Activated CD4-positive, alpha-beta T cell treated with anti-CD3 and anti-CD28 coated beads for 36 hours (primary cell): ENCODE data around the gene OR51M1. TPM values are rescaled to one million over a fixed set of nuclear protein-coding genes. Genes with fewer than 3 reads are reported as not detected.
"Not testable (repeated sequence)": the region's sequence is repeated elsewhere in the genome, so short reads cannot be mapped to it uniquely, and the experiment has no call there.

ENCODE experiments used
- ATAC-seq: fragments of 200-7000 bp; cut with Tn5 transposase; one replicate; pipeline ENCODE4 v1.10.0; 2021; ENCODE audit warnings: mild to moderate bottlenecking, moderate library complexity
- CTCF ChIA-PET: fragments of 350-600 bp; sonication (Branson Sonifier 250); formaldehyde crosslinking; loops from one replicate; lab custom pipeline; 2021; ENCODE audit warnings: antibody characterized with exemption; lab: Charles Lee
- POLR2A ChIA-PET: fragments of 350-600 bp; sonication (Branson Sonifier 250); formaldehyde crosslinking; loops from one replicate; lab custom pipeline; 2021; ENCODE audit warnings: antibody characterized with exemption, inconsistent platforms; lab: Charles Lee
- DNase-seq: peaks from one replicate; pipeline ENCODE4 v3.0.0-alpha.2; 2020
- H3K27ac Mint-ChIP-seq: one replicate; pipeline ENCODE4 v1.8.0; 2021; ENCODE audit warnings: mixed read lengths
- H3K27me3 Mint-ChIP-seq: one replicate; pipeline ENCODE4 v1.8.0; 2021; ENCODE audit warnings: mixed read lengths
- H3K36me3 Mint-ChIP-seq: one replicate; pipeline ENCODE4 v1.8.0; 2021; ENCODE audit warnings: low read depth, mixed read lengths
- H3K4me1 Mint-ChIP-seq: one replicate; pipeline ENCODE4 v1.8.0; 2021; ENCODE audit warnings: mixed read lengths
- H3K4me3 Mint-ChIP-seq: one replicate; pipeline ENCODE4 v1.8.0; 2021; ENCODE audit warnings: mild to moderate bottlenecking, moderate library complexity, mixed read lengths
- H3K9me3 Mint-ChIP-seq: one replicate; pipeline ENCODE4 v1.8.0; 2021; ENCODE audit warnings: low read depth, mixed read lengths
- intact Hi-C, 2 experiments: fragments of 100-400 bp; cut with DNase I in 1 of 2; cut with micrococcal nuclease in 1 of 2; formaldehyde crosslinking; loops; one replicate each; pipeline versions ENCODE4 v1.14.2 to v1.15.1; 2022 to 2024; cut with DNase I, micrococcal nuclease
- total RNA-seq, 2 experiments: library from RNA; stranded (reverse); gene quantifications; one replicate each; pipeline ENCODE4 v1.2.3, GENCODE V29; 2021

The OR51M1 gene, protein sequence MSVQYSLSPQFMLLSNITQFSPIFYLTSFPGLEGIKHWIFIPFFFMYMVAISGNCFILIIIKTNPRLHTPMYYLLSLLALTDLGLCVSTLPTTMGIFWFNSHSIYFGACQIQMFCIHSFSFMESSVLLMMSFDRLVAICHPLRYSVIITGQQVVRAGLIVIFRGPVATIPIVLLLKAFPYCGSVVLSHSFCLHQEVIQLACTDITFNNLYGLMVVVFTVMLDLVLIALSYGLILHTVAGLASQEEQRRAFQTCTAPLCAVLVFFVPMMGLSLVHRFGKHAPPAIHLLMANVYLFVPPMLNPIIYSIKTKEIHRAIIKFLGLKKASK
- total RNA-seq: not detected

DNA sequence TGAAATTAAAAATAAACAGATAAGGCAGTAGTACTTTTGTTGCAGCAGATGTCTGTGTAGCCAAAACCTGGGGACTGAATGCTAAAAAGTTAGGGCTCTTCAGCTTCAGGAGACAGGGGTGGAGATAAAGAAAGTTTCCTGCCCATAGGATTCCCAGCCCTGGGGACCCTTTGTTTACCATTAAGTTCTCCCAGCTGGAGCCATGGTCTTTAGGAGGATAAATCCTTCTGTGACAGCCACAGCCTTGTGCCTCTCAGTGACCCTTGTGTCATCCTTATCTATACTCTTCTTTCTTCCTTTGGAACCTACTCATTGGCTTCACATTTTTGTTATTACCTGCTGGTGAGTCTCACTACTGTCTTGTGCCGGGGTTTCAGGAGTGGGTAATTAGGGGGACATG is at the start of gene OR51M1:
Gene OR51M1 (plus strand): TSS at position 237 of the 400 bp plus-strand sequence. CDS start 5,587 bp downstream, outside the sequence.
- DNase-seq (no peak), ATAC-seq (no peak)
- Mint-ChIP-seq H3K4me3 (no peak within 1 kb of the TSS), H3K27me3 (no peaks in the 10 kb centered on the region), H3K9me3 (no peaks in the 10 kb centered on the region), H3K4me1 (no peaks in the 10 kb centered on the region), H3K27ac (no peak within 1 kb of the TSS), H3K36me3 (no peaks in the 10 kb centered on the region)
- ChIA-PET CTCF (no interaction called here), POLR2A (no interaction called here)
- intact Hi-C loops: loop anchor here in 1 of 2 experiments (10.0 kb wide), 1 partner anchor 179 kb away; the partner anchor contains the start of gene OR51V1

DNA sequence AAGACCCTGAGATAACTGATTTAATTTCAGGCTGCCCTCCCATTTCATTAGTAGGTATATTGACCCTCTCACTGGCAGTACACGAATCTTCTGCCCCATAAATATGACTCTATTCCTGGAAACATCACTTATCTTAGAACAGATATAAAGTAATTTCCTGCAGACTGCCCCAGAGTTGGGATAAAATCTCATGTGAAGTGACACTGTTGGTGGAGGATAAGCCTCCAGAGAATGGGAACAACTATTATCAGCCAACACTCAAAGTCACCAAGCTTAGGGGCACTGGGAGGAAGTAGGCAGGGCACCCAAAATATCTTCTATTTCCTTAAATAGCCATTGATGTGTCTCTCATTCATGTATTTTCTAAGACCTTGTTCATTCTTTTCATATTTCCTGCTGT is 48.4 kb upstream of the OR51M1 start:
- H3K4me1 Mint-ChIP-seq: no peaks in the 10 kb centered on the region
- no peak overlapping the region for H3K4me3 Mint-ChIP-seq
- peaks cover 6% of the 10 kb centered on the region for H3K27me3 Mint-ChIP-seq
- no peak overlapping the region for H3K27ac Mint-ChIP-seq
- DNase-seq: no peak
- ATAC-seq: no peak
- intact Hi-C loops: no loop called here
- no peaks in the 10 kb centered on the region for H3K36me3 Mint-ChIP-seq
- no peaks in the 10 kb centered on the region for H3K9me3 Mint-ChIP-seq
- CTCF ChIA-PET: no interaction called here
- POLR2A ChIA-PET: no interaction called here

DNA sequence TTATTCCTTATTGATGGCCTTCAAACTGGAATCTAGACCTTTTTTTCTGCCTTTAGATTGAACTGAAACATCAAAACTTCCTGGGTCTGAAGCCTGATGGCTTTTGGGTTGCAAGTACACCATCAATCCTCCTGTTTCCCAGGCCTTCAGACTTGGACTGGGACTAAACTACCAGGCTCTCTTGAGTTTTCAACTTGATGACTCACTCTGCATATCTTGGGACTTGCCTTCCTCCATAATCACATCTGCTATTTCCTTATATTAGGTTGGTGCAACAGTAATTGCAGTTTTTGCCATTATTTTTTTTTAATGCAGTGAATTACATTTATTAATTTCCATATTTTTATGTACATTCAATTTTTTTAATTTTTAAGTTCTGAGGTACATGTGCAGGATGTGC is 47.3 kb upstream of the OR51M1 start:
- ATAC-seq (no peak), DNase-seq (no peak)
- Mint-ChIP-seq H3K36me3 (no peaks in the 10 kb centered on the region), H3K27me3 (peaks cover 11% of the 10 kb centered on the region), H3K4me3 (no peak overlapping the region), H3K27ac (no peak overlapping the region), H3K9me3 (no peaks in the 10 kb centered on the region), H3K4me1 (no peaks in the 10 kb centered on the region)
- ChIA-PET CTCF (no interaction called here), POLR2A (no interaction called here)
- intact Hi-C loops: no loop called here

DNA sequence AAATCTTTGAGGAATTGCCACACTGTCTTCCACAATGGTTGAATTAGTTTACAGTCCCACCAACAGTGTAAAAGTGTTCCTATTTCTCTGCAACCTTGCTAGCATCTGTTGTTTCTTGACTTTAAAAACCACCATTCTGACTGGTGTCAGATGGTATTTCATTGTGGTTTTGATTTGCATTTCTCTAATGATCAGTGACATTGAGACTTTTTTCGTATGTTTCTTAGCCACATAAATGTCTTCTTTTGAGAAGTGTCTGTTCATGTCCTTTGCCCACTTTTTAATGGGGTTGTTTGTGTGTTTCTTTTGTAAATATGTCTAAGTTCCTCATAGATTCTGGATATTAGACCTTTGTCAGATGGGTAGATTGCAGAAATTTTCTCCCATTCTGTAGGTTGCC is 46.4 kb upstream of the OR51M1 start:
- H3K36me3 Mint-ChIP-seq, H3K4me3 Mint-ChIP-seq, DNase-seq, H3K9me3 Mint-ChIP-seq, CTCF ChIA-PET, H3K27ac Mint-ChIP-seq, POLR2A ChIA-PET, ATAC-seq, H3K4me1 Mint-ChIP-seq, intact Hi-C loops: not testable (repeated sequence)
- peaks cover 11% of the 10 kb centered on the region for H3K27me3 Mint-ChIP-seq

DNA sequence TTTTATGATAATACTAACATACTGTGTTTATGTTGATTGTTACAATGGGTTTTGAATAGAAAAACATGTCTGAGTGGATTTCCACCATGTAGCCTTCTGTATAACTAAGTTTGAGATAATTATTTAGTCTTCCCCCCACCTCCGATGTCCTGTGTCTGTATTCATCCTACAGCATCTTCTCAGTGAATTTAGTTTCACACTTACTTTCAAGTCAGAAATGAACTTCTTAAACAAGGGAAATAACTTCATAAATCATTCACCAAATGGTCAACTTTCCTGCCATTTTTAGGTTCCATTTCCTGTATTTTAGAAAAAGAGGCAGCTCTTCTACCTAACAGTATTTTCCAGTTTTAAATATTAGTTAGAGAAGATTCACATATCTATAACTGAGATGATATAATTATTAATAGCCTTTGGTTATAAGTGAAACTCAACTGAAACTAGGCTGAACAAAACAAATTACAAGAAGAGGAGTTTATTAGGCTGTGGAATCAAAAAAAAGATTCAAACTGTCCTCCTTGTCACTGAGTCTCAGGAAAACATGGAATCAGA is 43.8 kb upstream of the OR51M1 start:
- intact Hi-C loops: no loop called here
- Mint-ChIP-seq H3K27ac (no peak overlapping the region), H3K27me3 (peaks cover 11% of the 10 kb centered on the region), H3K4me3 (no peak overlapping the region), H3K36me3 (no peaks in the 10 kb centered on the region), H3K9me3 (no peaks in the 10 kb centered on the region), H3K4me1 (no peaks in the 10 kb centered on the region)
- ChIA-PET CTCF (no interaction called here), POLR2A (no interaction called here)
- ATAC-seq (no peak), DNase-seq (no peak)

DNA sequence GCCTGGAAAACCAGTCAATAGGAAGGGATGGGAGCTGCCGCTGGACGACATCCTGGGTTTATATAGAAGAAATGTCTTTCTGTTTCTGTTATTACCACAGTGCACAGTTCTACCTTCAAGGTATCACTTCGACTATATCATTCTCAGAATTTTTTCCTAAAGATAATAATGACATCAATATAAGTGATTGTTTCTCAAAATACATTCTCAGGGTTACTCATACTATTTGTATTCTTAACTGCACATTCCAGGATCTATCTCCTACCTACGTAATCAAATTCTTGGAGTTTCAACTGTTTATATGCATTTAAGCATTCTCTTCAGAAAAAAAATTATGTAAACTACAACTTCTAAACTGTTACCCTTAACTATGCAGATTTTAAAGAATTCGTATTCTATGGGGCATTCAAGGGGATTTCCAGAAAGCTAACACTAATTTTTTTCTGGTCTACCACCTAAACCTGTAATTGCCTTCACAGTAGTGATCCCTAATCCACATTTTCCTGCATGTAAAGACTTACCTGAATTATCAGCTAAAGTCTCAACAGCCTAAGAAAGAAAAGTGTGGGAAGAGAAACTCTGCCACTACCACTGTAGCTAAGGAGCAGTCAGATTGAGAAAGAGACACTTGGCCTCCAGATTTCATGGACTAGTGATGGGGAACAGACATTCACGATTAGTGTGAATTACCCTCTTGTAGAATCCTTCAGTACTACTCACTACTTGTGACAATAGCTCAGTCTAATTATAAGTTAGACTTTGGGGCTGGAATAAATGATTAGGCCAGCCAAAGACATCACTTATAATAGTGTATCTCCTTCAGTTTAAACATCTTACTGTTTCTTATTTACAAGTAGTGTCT is 39.9 kb upstream of the OR51M1 start, which contains the start of gene OR51B5:
Gene OR51B5 (minus strand): TSS at position 51 of the 862 bp plus-strand sequence. CDS start 0 bp downstream, at position 51.
- ATAC-seq: no peak
- no peak within 1 kb of the TSS for H3K4me3 Mint-ChIP-seq
- H3K4me1 Mint-ChIP-seq: no peaks in the 10 kb centered on the region
- no peaks in the 10 kb centered on the region for H3K9me3 Mint-ChIP-seq
- intact Hi-C loops: no loop called here
- no peak within 1 kb of the TSS for H3K27ac Mint-ChIP-seq
- no peak for DNase-seq
- CTCF ChIA-PET: no interaction called here
- H3K27me3 Mint-ChIP-seq: peaks cover 13% of the 10 kb centered on the region
- POLR2A ChIA-PET: no interaction called here
- no peaks in the 10 kb centered on the region for H3K36me3 Mint-ChIP-seq

DNA sequence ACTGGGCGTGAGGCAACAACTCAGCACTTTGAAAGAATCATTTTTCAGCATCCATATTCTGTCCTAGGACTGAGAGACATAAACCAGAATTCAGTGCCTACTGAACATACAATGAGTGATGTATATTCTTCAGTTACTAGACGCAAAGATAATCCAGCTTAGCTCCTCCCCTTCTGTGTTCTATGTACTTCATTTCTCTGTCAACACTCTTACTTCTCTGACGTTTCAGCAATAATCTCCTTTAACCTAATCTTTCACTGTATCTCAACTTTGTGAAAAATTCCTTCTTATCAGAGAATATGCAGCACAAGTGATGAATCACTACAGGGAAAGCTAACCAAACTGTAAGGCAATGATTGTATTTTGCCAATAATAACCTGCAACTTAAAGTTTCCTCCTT is 37.8 kb upstream of the OR51M1 start:
- Mint-ChIP-seq H3K27me3 (peaks cover 9% of the 10 kb centered on the region), H3K27ac (no peak overlapping the region), H3K4me1 (no peaks in the 10 kb centered on the region), H3K36me3 (no peaks in the 10 kb centered on the region), H3K9me3 (no peaks in the 10 kb centered on the region), H3K4me3 (no peak overlapping the region)
- ChIA-PET POLR2A (no interaction called here), CTCF (no interaction called here)
- ATAC-seq (no peak), DNase-seq (no peak)
- intact Hi-C loops: no loop called here

DNA sequence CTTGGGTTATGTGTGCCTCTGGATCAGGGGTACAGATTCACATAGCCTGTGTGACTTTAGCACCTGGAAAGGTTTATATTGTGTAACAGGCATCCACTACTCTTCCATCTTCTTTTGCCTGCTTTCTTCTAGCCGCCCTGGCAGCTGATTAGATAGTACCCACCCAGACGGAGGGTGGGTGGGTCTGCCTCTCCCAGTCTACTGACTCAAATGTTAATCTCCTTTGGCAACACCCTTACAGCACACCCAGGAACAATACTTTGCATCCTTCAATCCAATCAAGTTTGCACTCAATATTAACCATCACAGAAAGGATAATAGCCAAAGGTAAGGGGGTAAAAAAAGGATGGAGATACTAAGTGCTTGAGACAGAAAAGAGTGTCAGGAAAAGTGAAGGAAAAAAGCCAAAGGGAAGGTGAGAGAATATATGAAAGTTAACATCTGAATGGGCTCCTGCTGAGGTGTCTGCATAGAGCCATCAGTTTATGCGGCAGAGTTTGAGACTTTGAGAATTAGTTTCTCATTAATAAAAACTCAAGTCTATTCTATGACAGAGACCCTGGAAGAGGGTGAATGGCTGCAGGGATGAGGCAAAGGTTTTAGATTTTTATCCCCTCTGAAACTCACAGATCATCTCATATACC is 34.9 kb upstream of the OR51M1 start:
- no peaks in the 10 kb centered on the region for H3K9me3 Mint-ChIP-seq
- POLR2A ChIA-PET: no interaction called here
- no peaks in the 10 kb centered on the region for H3K36me3 Mint-ChIP-seq
- no peak overlapping the region for H3K4me3 Mint-ChIP-seq
- peaks cover 9% of the 10 kb centered on the region for H3K27me3 Mint-ChIP-seq
- no peak for ATAC-seq
- CTCF ChIA-PET: no interaction called here
- DNase-seq: no peak
- no peak overlapping the region for H3K27ac Mint-ChIP-seq
- intact Hi-C loops: no loop called here
- H3K4me1 Mint-ChIP-seq: no peaks in the 10 kb centered on the region

DNA sequence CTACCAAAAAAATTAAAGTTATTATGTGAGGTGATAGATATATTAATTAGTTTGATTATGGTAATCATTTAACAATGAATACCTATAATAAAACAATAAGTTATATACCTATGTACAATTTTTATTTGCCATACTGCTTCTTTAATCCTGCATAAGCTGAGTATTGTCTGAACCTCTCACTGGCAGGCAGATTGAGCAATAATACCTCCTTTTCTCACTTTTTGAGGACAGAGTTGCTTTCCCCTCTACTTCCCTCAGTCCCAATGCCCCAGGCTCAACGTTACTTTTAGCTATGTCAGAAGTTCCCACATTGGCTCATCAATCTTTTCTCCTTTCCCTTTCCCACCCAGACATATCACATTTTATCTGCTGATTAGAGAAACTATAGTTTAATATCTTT is 34.1 kb upstream of the OR51M1 start:
- H3K27ac Mint-ChIP-seq: no peak overlapping the region
- no peak overlapping the region for H3K4me3 Mint-ChIP-seq
- ATAC-seq: no peak
- no peaks in the 10 kb centered on the region for H3K36me3 Mint-ChIP-seq
- H3K9me3 Mint-ChIP-seq: no peaks in the 10 kb centered on the region
- POLR2A ChIA-PET: no interaction called here
- CTCF ChIA-PET: no interaction called here
- peaks cover 9% of the 10 kb centered on the region for H3K27me3 Mint-ChIP-seq
- intact Hi-C loops: no loop called here
- no peak for DNase-seq
- no peaks in the 10 kb centered on the region for H3K4me1 Mint-ChIP-seq

DNA sequence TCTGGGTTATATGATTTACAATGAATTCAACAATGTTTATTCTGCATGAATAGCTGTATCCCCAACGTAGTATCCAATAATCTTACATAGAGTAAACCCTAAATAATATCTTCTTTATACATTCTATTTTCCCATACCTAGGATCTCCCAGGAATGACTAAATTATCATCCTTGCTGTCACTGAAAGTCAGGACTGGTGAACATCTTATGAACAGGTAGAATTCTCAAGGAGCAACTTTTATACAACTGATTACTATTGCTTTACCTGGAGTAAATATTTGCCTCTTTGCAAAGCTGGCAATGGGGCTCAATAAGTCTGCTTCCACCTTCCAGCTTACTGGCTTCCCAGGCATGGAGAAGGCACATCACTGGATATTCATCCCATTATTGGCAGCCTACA is 32.4 kb upstream of the OR51M1 start, which contains the start of gene OR51B6:
Gene OR51B6 (plus strand): TSS at position 301 of the 400 bp plus-strand sequence. CDS start 0 bp downstream, at position 301.
- Mint-ChIP-seq H3K9me3 (no peaks in the 10 kb centered on the region), H3K27ac (no peak within 1 kb of the TSS), H3K4me1 (no peaks in the 10 kb centered on the region), H3K27me3 (peaks cover 12% of the 10 kb centered on the region), H3K4me3 (no peak within 1 kb of the TSS), H3K36me3 (no peaks in the 10 kb centered on the region)
- no peak for DNase-seq
- ATAC-seq: no peak
- ChIA-PET CTCF (no interaction called here), POLR2A (no interaction called here)
- intact Hi-C loops: no loop called here

DNA sequence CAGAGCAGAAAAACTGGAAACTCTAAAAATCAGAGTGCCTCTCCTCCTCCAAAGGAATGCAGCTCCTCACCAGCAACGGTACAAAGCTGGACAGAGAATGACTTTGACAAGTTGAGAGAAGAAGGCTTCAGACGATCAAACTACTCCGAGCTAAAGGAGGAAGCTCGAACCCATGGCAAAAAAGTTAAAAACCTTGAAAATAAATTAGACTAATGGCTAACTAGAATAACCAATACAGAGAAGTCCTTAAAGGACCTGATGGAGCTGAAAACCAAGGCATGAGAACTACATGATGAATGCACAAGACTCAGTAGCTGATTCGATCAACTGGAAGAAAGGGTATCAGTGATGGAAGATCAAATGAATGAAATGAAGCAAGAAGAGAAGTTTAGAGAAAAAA is 27.6 kb upstream of the OR51M1 start:
- H3K27me3 Mint-ChIP-seq, H3K36me3 Mint-ChIP-seq, ATAC-seq, H3K4me3 Mint-ChIP-seq, H3K27ac Mint-ChIP-seq, POLR2A ChIA-PET, H3K9me3 Mint-ChIP-seq, CTCF ChIA-PET, intact Hi-C loops, H3K4me1 Mint-ChIP-seq, DNase-seq: not testable (repeated sequence)
